Measurements from ENCODE around the gene ATP1B2. TPM values are rescaled to one million over a fixed set of nuclear protein-coding genes. Genes with fewer than 3 reads are reported as not detected.

ATP1B2 gene
- 0.12 to 0.42 TPM (median 0.26 TPM) in 5 replicates for total RNA-seq (2022; extraction: Qiagen RNA extraction; ENCODE audit: low read depth)

GRCh38 chr17:7650509-7651096 lies at the start of gene ATP1B2:
Gene ATP1B2, plus strand, starts transcription at chr17:7650926. Its CDS starts 593 bp downstream, at chr17:7651519.

DNA sequence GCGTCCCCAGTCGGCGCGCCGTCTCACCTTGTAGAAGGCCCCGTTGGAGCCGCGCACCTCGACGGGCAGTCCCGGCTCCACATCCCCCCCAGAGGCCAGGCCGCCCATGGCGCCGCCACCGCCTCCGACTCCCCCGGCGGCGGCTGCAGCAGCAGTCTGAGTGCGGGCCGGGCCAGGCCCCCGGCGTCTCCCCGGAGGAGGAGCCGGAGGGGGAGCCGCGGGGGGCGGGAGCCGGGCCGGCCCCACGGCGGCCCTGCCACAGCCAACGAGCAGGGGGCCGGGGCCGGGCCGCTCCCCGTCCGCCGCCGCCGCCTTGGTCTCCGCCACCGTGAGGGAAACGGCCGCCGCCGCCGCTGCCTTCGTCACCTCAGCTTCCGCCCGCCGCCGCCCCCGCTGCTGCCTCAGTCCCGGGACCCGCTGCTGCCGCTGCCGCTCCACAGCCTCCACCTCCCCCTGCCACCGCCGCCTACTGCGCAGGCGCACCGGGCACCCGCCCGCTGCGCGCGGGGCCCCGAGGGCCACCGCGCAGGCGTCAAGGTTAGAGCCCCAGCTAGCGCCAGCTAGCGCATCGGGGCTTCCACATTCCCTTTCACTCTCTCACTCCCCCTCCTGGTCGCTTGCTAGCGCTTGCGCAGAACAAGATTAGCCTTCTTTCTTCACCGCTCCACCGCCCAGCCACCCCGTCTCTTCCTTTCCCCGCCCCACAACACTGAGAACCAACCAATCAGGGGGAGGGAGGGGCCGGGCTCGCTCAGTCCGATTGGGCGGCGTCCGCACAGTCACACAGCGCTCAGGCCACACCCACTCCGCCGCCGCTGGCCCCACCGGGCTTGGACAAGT lies 36.1 kb upstream of the ATP1B2 start, which contains the start of gene FXR2:
Gene FXR2, minus strand, starts transcription at position 473 of the 840 bp plus-strand sequence. Its CDS starts 365 bp downstream, at position 108.

GRCh38 chr17:7627250-7628121 lies 23.2 kb upstream of the ATP1B2 start, which contains the start of gene SAT2:
Gene SAT2, minus strand, starts transcription at chr17:7627821. Its CDS starts 186 bp downstream, at chr17:7627635.

DNA sequence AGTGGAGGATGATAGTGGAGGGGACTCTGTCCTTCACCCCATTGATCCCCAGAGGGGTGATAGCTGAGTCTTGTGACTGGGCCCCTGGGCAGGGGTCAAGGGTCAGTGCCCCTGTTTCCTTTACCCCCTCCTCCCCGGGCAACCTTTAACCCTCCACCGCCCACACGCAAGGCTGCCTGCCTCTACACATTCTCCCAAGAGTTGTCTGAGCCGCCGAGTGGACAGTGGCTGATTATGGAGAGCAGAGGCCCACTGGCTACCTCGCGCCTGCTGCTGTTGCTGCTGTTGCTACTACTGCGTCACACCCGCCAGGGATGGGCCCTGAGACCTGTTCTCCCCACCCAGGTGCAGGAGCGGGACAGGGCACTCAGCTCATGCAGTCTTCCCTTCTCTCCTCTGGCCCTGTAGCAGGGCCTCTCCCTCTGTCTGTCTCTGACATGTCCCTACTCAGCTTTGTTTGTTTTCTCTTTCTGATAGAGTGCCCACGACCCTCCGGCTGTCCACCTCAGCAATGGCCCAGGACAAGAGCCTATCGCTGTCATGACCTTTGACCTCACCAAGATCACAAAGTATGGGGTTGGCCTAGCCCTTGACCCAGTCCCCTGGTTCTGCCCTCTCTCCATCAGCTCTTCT lies 20.7 kb upstream of the ATP1B2 start, which contains the start of gene SHBG:
Gene SHBG, plus strand, starts transcription at position 197 of the 633 bp plus-strand sequence. Its CDS starts 38 bp downstream, at position 235.

GRCh38 chr17:7687072-7687907 lies 36.6 kb downstream of the ATP1B2 start, which contains the start of gene TP53:
Gene TP53, minus strand, starts transcription at chr17:7687490. Its CDS starts 10,896 bp downstream, at chr17:7676594.

GRCh38 chr17:7687908-7688807 lies 37.4 kb downstream of the ATP1B2 start, which contains the start of gene WRAP53:
Gene WRAP53, plus strand, starts transcription at chr17:7688477. Its CDS starts 172 bp downstream, at chr17:7688649.

GRCh38 chr17:7704601-7705268 lies 54.0 kb downstream of the ATP1B2 start, which contains the start of gene EFNB3:
Gene EFNB3, plus strand, starts transcription at chr17:7705202. Its CDS starts 397 bp downstream, at chr17:7705599.

Other genes with a start within 250 kb of the ATP1B2 start
- gene TMEM256, start 246.8 kb upstream of the ATP1B2 start, total RNA-seq (2022; extraction: Qiagen RNA extraction; ENCODE audit: low read depth): 202 to 227 TPM (median 216 TPM) in 5 replicates
- gene NLGN2, start 243.1 kb upstream of the ATP1B2 start, total RNA-seq (2022; extraction: Qiagen RNA extraction; ENCODE audit: low read depth): 13.2 to 18.5 TPM (median 17.1 TPM) in 5 replicates
- gene SPEM1, start 230.6 kb upstream of the ATP1B2 start, total RNA-seq (2022; extraction: Qiagen RNA extraction; ENCODE audit: low read depth): 0.14 TPM in 1 of 5 replicates, not detected in the others
- 0.14 TPM in 1 of 5 replicates, not detected in the others for gene SPEM2, start 225.3 kb upstream of the ATP1B2 start, total RNA-seq (2022; extraction: Qiagen RNA extraction; ENCODE audit: low read depth)
- not detected in 5 replicates for gene SPEM3, start 222.1 kb upstream of the ATP1B2 start, total RNA-seq (2022; extraction: Qiagen RNA extraction; ENCODE audit: low read depth)
- 10.2 to 13.7 TPM (median 12.1 TPM) in 5 replicates for gene TMEM102, start 215.5 kb upstream of the ATP1B2 start, total RNA-seq (2022; extraction: Qiagen RNA extraction; ENCODE audit: low read depth)
- 0.43 to 1.3 TPM (median 1.1 TPM) in 5 replicates for gene FGF11, start 211.4 kb upstream of the ATP1B2 start, total RNA-seq (2022; extraction: Qiagen RNA extraction; ENCODE audit: low read depth)
- gene CHRNB1, start 205.9 kb upstream of the ATP1B2 start, total RNA-seq (2022; extraction: Qiagen RNA extraction; ENCODE audit: low read depth): 7.3 to 11.0 TPM (median 9.1 TPM) in 5 replicates
- gene ZBTB4, start 171.3 kb upstream of the ATP1B2 start, total RNA-seq (2022; extraction: Qiagen RNA extraction; ENCODE audit: low read depth): 18.5 to 23.4 TPM (median 22.7 TPM) in 5 replicates
- not detected in 5 replicates for gene SLC35G6, start 169.5 kb upstream of the ATP1B2 start, total RNA-seq (2022; extraction: Qiagen RNA extraction; ENCODE audit: low read depth)
- gene POLR2A, start 166.6 kb upstream of the ATP1B2 start, total RNA-seq (2022; extraction: Qiagen RNA extraction; ENCODE audit: low read depth): 63.4 to 76.8 TPM (median 71.8 TPM) in 5 replicates
- gene TNFSF12, start 101.9 kb upstream of the ATP1B2 start, total RNA-seq (2022; extraction: Qiagen RNA extraction; ENCODE audit: low read depth): 9.1 to 12.2 TPM (median 10.8 TPM) in 5 replicates
- 0.37 to 1.1 TPM (median 0.87 TPM) in 5 replicates for gene TNFSF13, start 92.2 kb upstream of the ATP1B2 start, total RNA-seq (2022; extraction: Qiagen RNA extraction; ENCODE audit: low read depth)
- gene SENP3, start 89.0 kb upstream of the ATP1B2 start, total RNA-seq (2022; extraction: Qiagen RNA extraction; ENCODE audit: low read depth): 85.2 to 101 TPM (median 93.8 TPM) in 5 replicates
- 25.6 to 35.0 TPM (median 28.2 TPM) in 5 replicates for gene CD68, start 71.3 kb upstream of the ATP1B2 start, total RNA-seq (2022; extraction: Qiagen RNA extraction; ENCODE audit: low read depth)
- 112 to 145 TPM (median 126 TPM) in 5 replicates for gene MPDU1, start 67.1 kb upstream of the ATP1B2 start, total RNA-seq (2022; extraction: Qiagen RNA extraction; ENCODE audit: low read depth)
- 0.13 to 0.30 TPM (median 0.14 TPM) in 5 replicates for gene SOX15, start 60.8 kb upstream of the ATP1B2 start, total RNA-seq (2022; extraction: Qiagen RNA extraction; ENCODE audit: low read depth)
- 44.0 to 59.8 TPM (median 56.2 TPM) in 5 replicates for gene FXR2, start 36.0 kb upstream of the ATP1B2 start, total RNA-seq (2022; extraction: Qiagen RNA extraction; ENCODE audit: low read depth)
- 65.1 to 91.4 TPM (median 81.4 TPM) in 5 replicates for gene SAT2, start 23.1 kb upstream of the ATP1B2 start, total RNA-seq (2022; extraction: Qiagen RNA extraction; ENCODE audit: low read depth)
- 0.29 to 1.1 TPM (median 0.42 TPM) in 5 replicates for gene SHBG, start 20.8 kb upstream of the ATP1B2 start, total RNA-seq (2022; extraction: Qiagen RNA extraction; ENCODE audit: low read depth)
- 38.4 to 46.5 TPM (median 42.3 TPM) in 5 replicates for gene TP53, start 36.6 kb downstream of the ATP1B2 start, total RNA-seq (2022; extraction: Qiagen RNA extraction; ENCODE audit: low read depth)
- 29.3 to 48.6 TPM (median 40.8 TPM) in 5 replicates for gene WRAP53, start 37.6 kb downstream of the ATP1B2 start, total RNA-seq (2022; extraction: Qiagen RNA extraction; ENCODE audit: low read depth)
- gene EFNB3, start 54.3 kb downstream of the ATP1B2 start, total RNA-seq (2022; extraction: Qiagen RNA extraction; ENCODE audit: low read depth): 1.3 to 1.6 TPM (median 1.5 TPM) in 5 replicates
- 0.01 to 0.10 TPM (median 0.05 TPM) in 4 of 5 replicates, not detected in the other for gene DNAH2, start 66.8 kb downstream of the ATP1B2 start, total RNA-seq (2022; extraction: Qiagen RNA extraction; ENCODE audit: low read depth)
- gene KDM6B, start 183.3 kb downstream of the ATP1B2 start, total RNA-seq (2022; extraction: Qiagen RNA extraction; ENCODE audit: low read depth): 9.9 to 17.7 TPM (median 12.8 TPM) in 5 replicates
- 0.23 to 0.92 TPM (median 0.82 TPM) in 5 replicates for gene TMEM88, start 204.1 kb downstream of the ATP1B2 start, total RNA-seq (2022; extraction: Qiagen RNA extraction; ENCODE audit: low read depth)
- 210 to 251 TPM (median 223 TPM) in 5 replicates for gene NAA38, start 206.6 kb downstream of the ATP1B2 start, total RNA-seq (2022; extraction: Qiagen RNA extraction; ENCODE audit: low read depth)
- 19.1 to 21.6 TPM (median 19.8 TPM) in 5 replicates for gene CYB5D1, start 207.1 kb downstream of the ATP1B2 start, total RNA-seq (2022; extraction: Qiagen RNA extraction; ENCODE audit: low read depth)
- 52.0 to 66.7 TPM (median 61.6 TPM) in 5 replicates for gene CHD3, start 237.9 kb downstream of the ATP1B2 start, total RNA-seq (2022; extraction: Qiagen RNA extraction; ENCODE audit: low read depth)

Measured in A549 treated with GW870086 at 1 μM for 4 hours (cell line).